ENCODE measurements around the gene MFNG.

MFNG gene

DNA sequence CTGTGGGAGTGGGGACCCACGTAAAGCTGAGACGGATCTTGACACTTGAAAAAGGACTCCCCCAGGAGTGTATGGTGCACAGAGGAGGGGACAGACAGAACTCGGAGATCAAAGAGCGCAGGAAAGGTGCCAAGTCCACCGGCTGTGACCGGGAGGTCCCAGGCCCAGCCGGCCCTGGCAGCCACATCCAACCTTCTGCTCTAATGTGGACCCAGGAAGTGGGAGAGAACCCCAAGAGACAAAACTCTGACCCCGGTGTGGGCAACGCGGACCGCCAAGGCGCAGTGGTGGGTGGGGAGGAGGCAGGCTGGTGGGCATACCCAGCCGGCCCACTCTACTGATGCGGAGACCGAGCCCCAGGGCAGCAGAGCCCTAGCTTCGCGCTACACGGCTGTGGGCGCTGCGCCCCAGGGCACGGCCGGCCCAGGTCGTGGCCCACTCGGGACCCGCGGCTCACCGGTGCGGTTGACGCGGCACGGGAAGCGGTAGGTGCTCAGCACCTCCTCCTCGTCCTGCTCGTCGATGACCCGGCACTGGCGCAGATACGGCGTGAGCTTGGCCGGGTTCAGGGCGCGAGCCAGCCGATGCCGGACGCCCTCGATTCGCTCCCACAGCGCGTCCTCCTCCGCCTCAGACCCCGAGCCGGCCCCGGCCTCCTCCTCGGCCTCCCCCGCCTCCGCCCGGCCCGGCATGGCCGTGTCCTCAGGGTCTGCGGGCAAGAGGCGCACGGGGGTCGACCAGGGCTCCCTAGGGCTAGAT, 32.5 kb upstream of the MFNG start (continued):
- peak; percentile 36; the same call in 1 of the 2 replicates for TF ChIP-seq ZNF501 (tag by site-specific recombination; IDR thresholded peaks at IDR 0.05)
- 0 out of 2 replicates have a peak, but pooled peaks have one; percentile 57 for TF ChIP-seq ZBTB7A (tag by site-specific recombination; IDR thresholded peaks at IDR 0.05; ENCODE audit: low read depth)
- TF ChIP-seq SP7 (tag by site-specific recombination; IDR thresholded peaks at IDR 0.05): peak; percentile 56; the same call in 1 of the 2 replicates
- no peak for TF ChIP-seq ZNF585B (tag by site-specific recombination; IDR thresholded peaks at IDR 0.05)
- no peak for TF ChIP-seq ZNF768 (tag by site-specific recombination; IDR thresholded peaks at IDR 0.05)
- TF ChIP-seq ZBTB26 (tag by site-specific recombination; optimal IDR thresholded peaks at IDR 0.05): peak; percentile 86
- no peak for TF ChIP-seq ZNF2 (tag by site-specific recombination; IDR thresholded peaks at IDR 0.05)
- TF ChIP-seq, protein P1, sequence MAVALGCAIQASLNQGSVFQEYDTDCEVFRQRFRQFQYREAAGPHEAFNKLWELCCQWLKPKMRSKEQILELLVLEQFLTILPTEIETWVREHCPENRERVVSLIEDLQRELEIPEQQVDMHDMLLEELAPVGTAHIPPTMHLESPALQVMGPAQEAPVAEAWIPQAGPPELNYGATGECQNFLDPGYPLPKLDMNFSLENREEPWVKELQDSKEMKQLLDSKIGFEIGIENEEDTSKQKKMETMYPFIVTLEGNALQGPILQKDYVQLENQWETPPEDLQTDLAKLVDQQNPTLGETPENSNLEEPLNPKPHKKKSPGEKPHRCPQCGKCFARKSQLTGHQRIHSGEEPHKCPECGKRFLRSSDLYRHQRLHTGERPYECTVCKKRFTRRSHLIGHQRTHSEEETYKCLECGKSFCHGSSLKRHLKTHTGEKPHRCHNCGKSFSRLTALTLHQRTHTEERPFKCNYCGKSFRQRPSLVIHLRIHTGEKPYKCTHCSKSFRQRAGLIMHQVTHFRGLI (tag by site-specific recombination; IDR thresholded peaks at IDR 0.05): no peak; the same call in 1 of the 2 replicates
- TF ChIP-seq HOXA7 (CRISPR knock-in tag; IDR thresholded peaks at IDR 0.05; ENCODE audit: borderline replicate concordance): no peak
- TF ChIP-seq ZNF777 (tag by site-specific recombination; IDR thresholded peaks at IDR 0.05; ENCODE audit: borderline replicate concordance): peak; percentile 68; the same call in 1 of the 2 replicates
- TF ChIP-seq ZNF202 (tag by site-specific recombination; IDR thresholded peaks at IDR 0.05; ENCODE audit: borderline replicate concordance): no peak
- TF ChIP-seq, protein P2, sequence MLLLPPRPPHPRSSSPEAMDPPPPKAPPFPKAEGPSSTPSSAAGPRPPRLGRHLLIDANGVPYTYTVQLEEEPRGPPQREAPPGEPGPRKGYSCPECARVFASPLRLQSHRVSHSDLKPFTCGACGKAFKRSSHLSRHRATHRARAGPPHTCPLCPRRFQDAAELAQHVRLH (tag by site-specific recombination; IDR thresholded peaks at IDR 0.05): no peak
- TF ChIP-seq PATZ1 (tag by site-specific recombination; IDR thresholded peaks at IDR 0.05): peak; percentile 32
- TF ChIP-seq ZNF660 (tag by site-specific recombination; IDR thresholded peaks at IDR 0.05): no peak
- peak; percentile 91 for TF ChIP-seq ZBTB17 (tag by site-specific recombination; IDR thresholded peaks at IDR 0.05)
- TF ChIP-seq ATF2 (tag by site-specific recombination; IDR thresholded peaks at IDR 0.05; ENCODE audit: low read depth): no peak
- 0 out of 2 replicates have a peak, but pooled peaks have one; percentile 20 for TF ChIP-seq ZFP69B (tag by site-specific recombination; IDR thresholded peaks at IDR 0.05)
- no peak for TF ChIP-seq RBAK (tag by site-specific recombination; IDR thresholded peaks at IDR 0.05)
- TF ChIP-seq ZNF433 (tag by site-specific recombination; IDR thresholded peaks at IDR 0.05; ENCODE audit: low read depth): no peak
- TF ChIP-seq, protein P3, sequence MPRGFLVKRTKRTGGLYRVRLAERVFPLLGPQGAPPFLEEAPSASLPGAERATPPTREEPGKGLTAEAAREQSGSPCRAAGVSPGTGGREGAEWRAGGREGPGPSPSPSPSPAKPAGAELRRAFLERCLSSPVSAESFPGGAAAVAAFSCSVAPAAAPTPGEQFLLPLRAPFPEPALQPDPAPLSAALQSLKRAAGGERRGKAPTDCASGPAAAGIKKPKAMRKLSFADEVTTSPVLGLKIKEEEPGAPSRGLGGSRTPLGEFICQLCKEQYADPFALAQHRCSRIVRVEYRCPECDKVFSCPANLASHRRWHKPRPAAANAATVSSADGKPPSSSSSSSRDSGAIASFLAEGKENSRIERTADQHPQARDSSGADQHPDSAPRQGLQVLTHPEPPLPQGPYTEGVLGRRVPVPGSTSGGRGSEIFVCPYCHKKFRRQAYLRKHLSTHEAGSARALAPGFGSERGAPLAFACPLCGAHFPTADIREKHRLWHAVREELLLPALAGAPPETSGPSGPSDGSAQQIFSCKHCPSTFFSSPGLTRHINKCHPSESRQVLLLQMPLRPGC (tag by site-specific recombination; IDR thresholded peaks at IDR 0.05): no peak; the same call in 1 of the 2 replicates
- no peak for TF ChIP-seq TSHZ1 (tag by site-specific recombination; IDR thresholded peaks at IDR 0.05; ENCODE audit: borderline replicate concordance)
- TF ChIP-seq ZNF132 (tag by site-specific recombination; IDR thresholded peaks at IDR 0.05; ENCODE audit: borderline replicate concordance): no peak
- no peak for TF ChIP-seq ZNF311 (tag by site-specific recombination; IDR thresholded peaks at IDR 0.05; ENCODE audit: borderline replicate concordance)
- no peak for TF ChIP-seq ZNF555 (tag by site-specific recombination; conservative IDR thresholded peaks at IDR 0.05)
- TF ChIP-seq ZNF792 (tag by site-specific recombination; IDR thresholded peaks at IDR 0.05): peak; percentile 54; the same call in 1 of the 2 replicates
- TF ChIP-seq ZNF621 (tag by site-specific recombination; IDR thresholded peaks at IDR 0.05): no peak
- TF ChIP-seq ZNF549 (tag by site-specific recombination; IDR thresholded peaks at IDR 0.05): no peak
